ENCODE data around the gene MRGPRD. TPM values are rescaled to one million over a fixed set of nuclear protein-coding genes. Genes with fewer than 3 reads are reported as not detected.

Gene MRGPRD
- total RNA-seq = not detected

GRCh38 chr11:68980776-68981065, at the start of gene MRGPRD:
MRGPRD (minus strand) TSS chr11:68980986; CDS start chr11:68980986, 0 bp downstream.
- Mint-ChIP-seq H3K27ac (no peak within 1 kb of the TSS), H3K4me3 (no peak within 1 kb of the TSS), H3K9me3 (peaks cover 4% of the 10 kb centered on the region), H3K4me1 (ENCODE audit: low read depth in 2 of 2) (no peaks in the 10 kb centered on the region), H3K27me3 (peaks cover 6 to 25% of the 10 kb centered on the region in 2 donors), H3K36me3 (no peaks in the 10 kb centered on the region)
- no peak for ATAC-seq
- no peak for DNase-seq (ENCODE audit: low spot score)

DNA sequence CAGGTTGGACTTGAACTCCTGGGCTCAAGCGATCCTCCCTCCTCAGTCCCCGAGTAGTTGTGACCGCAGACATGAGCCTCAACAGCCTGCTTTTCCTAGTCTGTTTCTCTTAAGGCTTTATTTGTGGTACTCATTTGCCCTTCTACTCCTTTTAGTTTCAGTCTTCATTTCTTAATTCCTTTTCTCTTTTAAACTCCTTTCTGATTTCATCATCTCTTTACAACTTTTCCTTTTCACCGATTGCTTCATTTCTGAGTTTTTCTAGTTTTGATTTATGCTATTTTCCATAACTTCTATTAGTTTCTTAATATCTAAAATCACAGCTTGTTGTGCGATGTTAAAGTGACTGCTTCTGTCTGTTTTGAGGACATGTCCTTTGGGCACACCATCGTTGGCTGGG, 49.5 kb upstream of the MRGPRD start:
- ATAC-seq (no peak), DNase-seq (ENCODE audit: low spot score) (no peak)
- Mint-ChIP-seq H3K4me3 (no peak overlapping the region), H3K36me3 (no peaks in the 10 kb centered on the region), H3K27me3 (peaks cover 9 to 22% of the 10 kb centered on the region in 2 donors), H3K4me1 (ENCODE audit: low read depth in 2 of 2) (no peaks in the 10 kb centered on the region), H3K27ac (no peak overlapping the region), H3K9me3 (no peaks in the 10 kb centered on the region)

- no peak for DNase-seq (ENCODE audit: low spot score)
- no peak for ATAC-seq
- no peaks in the 10 kb centered on the region for H3K36me3 Mint-ChIP-seq
- H3K27me3 Mint-ChIP-seq = peaks cover 9 to 14% of the 10 kb centered on the region in 2 donors
- H3K27ac Mint-ChIP-seq = no peak overlapping the region
- H3K9me3 Mint-ChIP-seq = no peaks in the 10 kb centered on the region
- no peak overlapping the region for H3K4me3 Mint-ChIP-seq
- H3K4me1 Mint-ChIP-seq (ENCODE audit: low read depth in 2 of 2) = no peaks in the 10 kb centered on the region
Measured at GRCh38 chr11:69027704-69028372, 47.1 kb upstream of the MRGPRD start.

- ATAC-seq (no peak), DNase-seq (ENCODE audit: low spot score) (no peak)
- Mint-ChIP-seq H3K27me3 (no peaks in the 10 kb centered on the region), H3K4me3 (no peak overlapping the region), H3K4me1 (ENCODE audit: low read depth in 2 of 2) (no peaks in the 10 kb centered on the region), H3K27ac (no peak overlapping the region), H3K36me3 (no peaks in the 10 kb centered on the region), H3K9me3 (no peaks in the 10 kb centered on the region)
Measured at GRCh38 chr11:69024509-69024908, 43.7 kb upstream of the MRGPRD start.

- ATAC-seq = no peak
- Mint-ChIP-seq H3K4me1 (ENCODE audit: low read depth in 2 of 2) (no peaks in the 10 kb centered on the region), H3K27me3 (no peaks in the 10 kb centered on the region), H3K9me3 (no peaks in the 10 kb centered on the region), H3K36me3 (no peaks in the 10 kb centered on the region), H3K27ac (no peak overlapping the region), H3K4me3 (no peak overlapping the region)
- no peak for DNase-seq (ENCODE audit: low spot score)
Measured at GRCh38 chr11:69022260-69022659, 41.5 kb upstream of the MRGPRD start.

DNA sequence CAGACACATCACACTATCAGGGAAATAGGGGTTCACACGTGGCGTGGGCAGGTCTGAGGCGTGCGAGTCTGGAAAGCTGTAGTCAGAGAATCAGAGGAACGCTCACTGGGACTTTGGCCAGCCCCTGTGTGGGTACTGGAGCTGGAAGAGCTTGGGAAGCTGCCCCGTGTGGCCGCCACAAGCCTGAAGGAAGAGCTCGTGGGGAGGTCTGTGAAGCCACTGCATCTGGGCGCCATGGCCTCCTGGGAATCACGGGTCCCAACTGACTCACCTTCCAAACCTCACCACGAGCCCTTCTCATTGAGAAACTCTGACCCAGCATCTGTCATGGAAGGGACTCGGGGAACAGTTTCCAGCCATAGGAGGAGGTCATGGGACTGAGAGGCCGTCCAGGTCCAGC, 38.1 kb upstream of the MRGPRD start:
- peaks cover 0 to 2% of the 10 kb centered on the region in 2 donors for H3K27me3 Mint-ChIP-seq
- no peaks in the 10 kb centered on the region for H3K4me1 Mint-ChIP-seq (ENCODE audit: low read depth in 2 of 2)
- no peak overlapping the region for H3K4me3 Mint-ChIP-seq
- H3K9me3 Mint-ChIP-seq = no peaks in the 10 kb centered on the region
- H3K27ac Mint-ChIP-seq = no peak overlapping the region
- no peaks in the 10 kb centered on the region for H3K36me3 Mint-ChIP-seq
- DNase-seq (ENCODE audit: low spot score) = no peak
- ATAC-seq = no peak

DNA sequence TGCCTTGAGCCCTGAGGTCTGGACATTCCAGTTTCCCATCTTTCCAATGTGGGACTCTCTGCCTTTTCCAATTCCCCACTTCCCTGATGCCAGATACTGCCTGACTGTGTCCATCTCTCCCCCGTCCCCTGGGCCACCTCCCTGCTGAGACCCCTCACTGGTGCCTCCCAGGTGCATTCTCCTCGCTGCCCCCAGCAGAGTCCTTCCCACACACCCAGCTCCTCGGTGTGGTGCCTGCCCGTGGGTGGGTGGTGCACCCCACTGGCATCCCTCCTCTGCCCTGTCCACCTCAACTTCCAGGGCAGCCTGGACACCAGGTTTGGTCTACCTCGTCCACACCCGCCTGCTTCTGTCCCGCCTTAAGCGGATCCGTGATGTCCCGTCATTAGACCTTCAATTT, 37.2 kb upstream of the MRGPRD start:
- no peak for ATAC-seq
- no peaks in the 10 kb centered on the region for H3K36me3 Mint-ChIP-seq
- H3K27me3 Mint-ChIP-seq = peaks cover 0 to 2% of the 10 kb centered on the region in 2 donors
- no peaks in the 10 kb centered on the region for H3K9me3 Mint-ChIP-seq
- H3K4me3 Mint-ChIP-seq = no peak overlapping the region
- H3K4me1 Mint-ChIP-seq (ENCODE audit: low read depth in 2 of 2) = no peaks in the 10 kb centered on the region
- DNase-seq (ENCODE audit: low spot score) = no peak
- H3K27ac Mint-ChIP-seq = no peak overlapping the region

- DNase-seq (ENCODE audit: low spot score) = no peak
- Mint-ChIP-seq H3K4me3 (no peak overlapping the region), H3K9me3 (no peaks in the 10 kb centered on the region), H3K36me3 (no peaks in the 10 kb centered on the region), H3K27me3 (peaks cover 0 to 13% of the 10 kb centered on the region in 2 donors), H3K27ac (no peak overlapping the region), H3K4me1 (ENCODE audit: low read depth in 2 of 2) (peaks cover 0 to 6% of the 10 kb centered on the region in 2 donors)
- ATAC-seq = no peak
Measured at GRCh38 chr11:69014898-69015549, 34.2 kb upstream of the MRGPRD start.

DNA sequence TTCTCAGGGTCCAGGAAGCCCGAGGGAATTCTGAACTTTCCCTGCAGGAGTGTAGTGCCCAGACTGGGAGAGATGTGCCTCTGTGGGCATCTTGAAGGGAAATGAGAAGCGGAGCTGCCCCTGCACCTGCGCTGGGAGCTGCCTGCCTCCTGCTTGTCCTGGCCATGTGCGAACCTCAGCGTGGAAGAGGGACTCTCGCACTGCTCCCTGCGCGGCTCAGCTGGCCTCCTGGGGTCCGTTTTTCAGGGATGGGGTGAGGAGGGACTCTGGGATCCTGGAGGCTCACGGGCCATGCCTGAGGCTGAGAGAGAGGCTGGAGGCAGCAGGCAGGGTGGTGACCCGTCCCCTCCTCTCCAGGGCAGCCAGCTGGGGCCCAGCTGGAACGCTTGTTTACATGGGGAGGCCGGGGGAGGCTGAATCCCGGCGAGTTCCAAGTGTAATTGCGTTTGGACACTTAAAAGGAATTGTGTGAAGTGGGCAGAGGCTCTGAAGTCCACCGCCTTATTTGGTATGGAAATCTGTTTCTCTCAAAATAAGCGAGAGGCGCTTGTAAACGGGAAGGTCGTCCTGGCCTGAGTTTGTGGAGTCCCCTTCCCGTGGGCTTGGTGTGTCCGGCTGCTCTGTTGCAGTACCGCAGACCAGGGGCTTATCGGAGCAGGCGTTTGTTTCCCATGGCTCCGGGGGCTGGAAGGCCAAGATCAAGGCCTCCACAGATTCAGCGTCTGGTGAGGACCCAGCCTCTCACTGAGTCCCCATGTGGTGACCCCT, 33.5 kb upstream of the MRGPRD start:
- Mint-ChIP-seq H3K27me3 (peaks cover 0 to 13% of the 10 kb centered on the region in 2 donors), H3K9me3 (no peaks in the 10 kb centered on the region), H3K36me3 (no peaks in the 10 kb centered on the region), H3K4me1 (ENCODE audit: low read depth in 2 of 2) (peaks cover 0 to 6% of the 10 kb centered on the region in 2 donors), H3K4me3 (no peak overlapping the region), H3K27ac (no peak overlapping the region)
- no peak for DNase-seq (ENCODE audit: low spot score)
- ATAC-seq = no peak

DNA sequence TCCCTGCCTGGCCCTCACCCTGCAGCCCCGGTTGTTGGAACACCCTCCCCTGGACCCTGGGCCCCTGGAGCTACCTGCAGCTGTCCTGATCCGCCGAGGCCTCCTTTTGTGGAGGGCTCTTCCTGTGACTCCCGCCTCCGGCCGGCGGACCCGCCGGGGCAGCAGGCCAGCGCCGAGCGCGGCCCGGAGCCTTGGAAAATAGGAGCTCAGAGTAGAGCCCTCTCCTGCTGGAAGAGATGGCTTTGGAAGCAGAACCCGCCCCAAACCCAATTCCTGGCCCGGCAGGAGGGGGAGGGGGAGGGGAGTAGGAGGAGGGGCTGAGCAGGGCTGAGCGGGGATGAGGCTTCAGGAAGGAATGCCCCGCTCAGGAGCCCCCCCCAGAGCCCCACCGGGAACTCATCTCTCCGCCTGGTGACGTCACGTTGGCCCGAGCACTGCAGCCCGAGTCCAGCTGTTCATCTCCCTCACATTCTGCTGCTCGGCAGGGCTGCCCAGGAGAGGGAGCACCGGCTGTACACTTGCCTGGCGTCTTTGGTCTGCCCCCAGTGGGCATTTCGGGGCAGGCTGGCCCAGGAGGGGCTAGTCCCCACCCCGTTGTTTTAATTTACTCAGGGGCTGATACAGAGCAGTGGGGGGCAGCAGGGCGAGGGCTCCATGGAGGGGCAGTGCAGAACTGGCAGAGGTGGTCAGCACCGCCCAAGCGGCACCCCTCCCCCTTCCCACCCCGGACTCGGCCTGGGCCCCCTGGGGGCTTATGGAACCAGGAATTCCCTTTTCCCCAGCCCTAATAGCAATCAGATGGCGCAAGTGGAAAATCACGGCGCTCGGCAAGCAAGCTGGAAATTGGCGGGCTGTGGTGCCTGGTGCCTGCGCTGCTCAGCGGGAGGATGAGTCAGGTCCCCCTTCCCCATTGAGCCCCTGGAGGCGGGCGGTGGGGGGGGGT, 32.5 kb upstream of the MRGPRD start, which contains the start of gene MRGPRF:
TSS of gene MRGPRF (minus strand) at position 238 of the 943 bp plus-strand sequence. CDS start 3,345 bp downstream, outside the sequence.
- Mint-ChIP-seq H3K36me3 (no peaks in the 10 kb centered on the region), H3K9me3 (no peaks in the 10 kb centered on the region)
- no peak for ATAC-seq

GRCh38 chr11:69012092-69013008, 31.6 kb upstream of the MRGPRD start:
- Mint-ChIP-seq H3K9me3 (no peaks in the 10 kb centered on the region), H3K4me1 (ENCODE audit: low read depth in 2 of 2) (peaks cover 0 to 6% of the 10 kb centered on the region in 2 donors), H3K4me3 (no peak overlapping the region), H3K36me3 (no peaks in the 10 kb centered on the region), H3K27me3 (peaks cover 0 to 16% of the 10 kb centered on the region in 2 donors), H3K27ac (no peak overlapping the region)
- DNase-seq (ENCODE audit: low spot score) (no peak), ATAC-seq (no peak)

More for the DNA sequence above, 32.5 kb upstream of the MRGPRD start, which contains the start of gene MRGPRF:
- Mint-ChIP-seq H3K4me1 (ENCODE audit: low read depth in 2 of 2) (peaks cover 0 to 6% of the 10 kb centered on the region in 2 donors), H3K27ac (no peak within 1 kb of the TSS), H3K4me3 (no peak within 1 kb of the TSS), H3K27me3 (peaks cover 0 to 13% of the 10 kb centered on the region in 2 donors)
- DNase-seq (ENCODE audit: low spot score) = no peak

- Mint-ChIP-seq H3K36me3 (no peaks in the 10 kb centered on the region), H3K4me3 (no peak overlapping the region), H3K27ac (no peak overlapping the region), H3K9me3 (no peaks in the 10 kb centered on the region), H3K4me1 (ENCODE audit: low read depth in 2 of 2) (peaks cover 0 to 6% of the 10 kb centered on the region in 2 donors), H3K27me3 (peaks cover 0 to 16% of the 10 kb centered on the region in 2 donors)
- DNase-seq (ENCODE audit: low spot score) (no peak), ATAC-seq (no peak)
Measured at GRCh38 chr11:69011624-69012091, 30.9 kb upstream of the MRGPRD start.

All from natural killer cell treated with Interleukin-12 subunit alpha and Interleukin-12 subunit beta and Interleukin-15 and Interleukin-18, amount 100 ng/mL, for 72 hours (primary cell).